Measurements from ENCODE around the gene STX3. TPM values are rescaled to one million over a fixed set of nuclear protein-coding genes. Genes with fewer than 3 reads are reported as not detected.

Gene STX3
- total and polyA plus RNA-seq, 2 donors (not counting 3 experiments of a cell fraction or from before 2014, with no cell fraction given), result 40.3 to 49.7 TPM

GRCh38 chr11:59822989-59823566, 67.9 kb downstream of the STX3 start:
- Histone ChIP-seq H3K4me2 (ENCODE audit: insufficient read depth, low read length) (peak overlapping the region; percentile 19), H3K9me1 (replicated peaks; ENCODE audit: control insufficient read depth, extremely low read depth, insufficient read depth, low read length) (no peaks in the 10 kb centered on the region), H3K4me1 (ENCODE audit: control insufficient read depth, extremely low read depth, insufficient read depth, low read length) (no peaks in the 10 kb centered on the region), H3K79me2 (ENCODE audit: control insufficient read depth, insufficient read depth, low read length) (no peaks in the 10 kb centered on the region), H3K9ac (replicated peaks; ENCODE audit: extremely low read depth, insufficient read depth, low read length) (peak overlapping the region; percentile 36), H3K4me3 (replicated peaks in 1 of 3; ENCODE audit: insufficient read depth in 1 of 3, low read depth in 1 of 3, low read length in 3 of 3) (no peak overlapping the region), H4K20me1 (replicated peaks; ENCODE audit: control insufficient read depth, extremely low read depth, insufficient read depth, low read length) (no peaks in the 10 kb centered on the region), H3K9me3 (replicated peaks; ENCODE audit: control insufficient read depth, insufficient read depth, low read length) (no peaks in the 10 kb centered on the region), H2AFZ (ENCODE audit: low read depth, low read length) (peak overlapping the region; percentile 55), H3K27me3 (ENCODE audit: control insufficient read depth in 2 of 2, insufficient read depth in 2 of 2, low read length in 2 of 2) (no peaks in the 10 kb centered on the region), H3K27ac (ENCODE audit: insufficient read depth, low read depth, low read length) (no peak overlapping the region), H3K36me3 (ENCODE audit: control insufficient read depth in 2 of 2, extremely low read depth in 1 of 2, insufficient read depth in 2 of 2, low read length in 2 of 2) (no peaks in the 10 kb centered on the region)
- ChIA-PET POLR2A (no interaction called here), CTCF (interaction anchor here (0.6 to 1.6 kb wide), 12 partner anchors 14 to 443 kb away, joined by 3 to 76 read pairs (median 4); no protein-coding TSS in a partner anchor)
- FAIRE-seq (peak; percentile 74), DNase-seq (ENCODE audit: low read depth, low spot score) (peak; percentile 87)
- dilution Hi-C loops (cut with MboI; ENCODE audit: extremely low pct_ligation_motif_present, low sequenced_read_pairs) (no loop called here), intact Hi-C loops (cut with micrococcal nuclease) (loop anchor here (1.0 to 5.0 kb wide), 8 partner anchors 79 to 795 kb away; no protein-coding TSS in a partner anchor)
- no peak for TF ChIP-seq EZH2 (IDR thresholded peaks at IDR 0.05; ENCODE audit: borderline replicate concordance, low read depth, low read length, severe bottlenecking)
- peak; percentile 48 to 67 for TF ChIP-seq CTCF (IDR thresholded peaks at IDR 0.05; ENCODE audit: extremely low read depth in 1 of 2, insufficient read depth in 1 of 2, low read depth in 1 of 2, low read length in 2 of 2)
- BruUV-seq (replicated peaks), result no TSS peak

GRCh38 chr11:59829358-59829757, 74.2 kb downstream of the STX3 start:
- intact Hi-C loops (cut with micrococcal nuclease) (no loop called here), dilution Hi-C loops (cut with MboI; ENCODE audit: extremely low pct_ligation_motif_present, low sequenced_read_pairs) (no loop called here)
- CTCF ChIA-PET, result interaction anchor here (1.3 kb wide), 1 partner anchor 90 kb away, joined by 4 read pairs; no protein-coding TSS in a partner anchor
- H4K20me1 ChIP-seq (replicated peaks; ENCODE audit: control insufficient read depth, extremely low read depth, insufficient read depth, low read length), result no peaks in the 10 kb centered on the region
- no peaks in the 10 kb centered on the region for H3K79me2 ChIP-seq (ENCODE audit: control insufficient read depth, insufficient read depth, low read length)
- POLR2A ChIA-PET, result no interaction called here
- H3K27ac ChIP-seq (ENCODE audit: insufficient read depth, low read depth, low read length), result no peak overlapping the region
- no peak overlapping the region for H3K4me2 ChIP-seq (ENCODE audit: insufficient read depth, low read length)
- H3K36me3 ChIP-seq (ENCODE audit: control insufficient read depth in 2 of 2, extremely low read depth in 1 of 2, insufficient read depth in 2 of 2, low read length in 2 of 2), result no peaks in the 10 kb centered on the region
- no peaks in the 10 kb centered on the region for H3K4me1 ChIP-seq (ENCODE audit: control insufficient read depth, extremely low read depth, insufficient read depth, low read length)
- H2AFZ ChIP-seq (ENCODE audit: low read depth, low read length), result no peak overlapping the region
- H3K27me3 ChIP-seq (ENCODE audit: control insufficient read depth in 2 of 2, insufficient read depth in 2 of 2, low read length in 2 of 2), result no peaks in the 10 kb centered on the region
- FAIRE-seq (no peak), DNase-seq (ENCODE audit: low read depth, low spot score) (no peak)
- no peak overlapping the region for H3K4me3 ChIP-seq (replicated peaks in 1 of 3; ENCODE audit: insufficient read depth in 1 of 3, low read depth in 1 of 3, low read length in 3 of 3)
- no peak overlapping the region for H3K9ac ChIP-seq (replicated peaks; ENCODE audit: extremely low read depth, insufficient read depth, low read length)
- no peak for TF ChIP-seq EZH2 (IDR thresholded peaks at IDR 0.05; ENCODE audit: borderline replicate concordance, low read depth, low read length, severe bottlenecking)
- no peak for TF ChIP-seq FOS (IDR thresholded peaks at IDR 0.05; ENCODE audit: borderline replicate concordance, insufficient read depth, low read length)
- no peak for TF ChIP-seq MYC (IDR thresholded peaks at IDR 0.05; ENCODE audit: low read depth, low read length)
- no peak for TF ChIP-seq POLR2A (IDR thresholded peaks at IDR 0.05; ENCODE audit: low read depth, low read length)
- TF ChIP-seq GATA2 (IDR thresholded peaks at IDR 0.05; ENCODE audit: insufficient read depth, insufficient read length, low read depth, low read length), result no peak
- TF ChIP-seq JUN (IDR thresholded peaks at IDR 0.05; ENCODE audit: borderline replicate concordance, insufficient read depth, insufficient read length, low read depth), result no peak
- TF ChIP-seq POLR2AphosphoS5 (IDR thresholded peaks at IDR 0.05; ENCODE audit: insufficient read depth, low read depth, low read length), result no peak
- no peak for TF ChIP-seq CTCF (IDR thresholded peaks at IDR 0.05; ENCODE audit: extremely low read depth in 1 of 2, insufficient read depth in 1 of 2, low read depth in 1 of 2, low read length in 2 of 2)
- no peak for TF ChIP-seq MAX (IDR thresholded peaks at IDR 0.05; ENCODE audit: insufficient read depth, insufficient read length)
- H3K9me1 ChIP-seq (replicated peaks; ENCODE audit: control insufficient read depth, extremely low read depth, insufficient read depth, low read length), result no peaks in the 10 kb centered on the region
- no TSS peak for BruUV-seq (replicated peaks)
- H3K9me3 ChIP-seq (replicated peaks; ENCODE audit: control insufficient read depth, insufficient read depth, low read length), result no peaks in the 10 kb centered on the region
